ENCODE results near the gene ATP9A.
"Not testable (repeated sequence)": the region's sequence is repeated elsewhere in the genome, so short reads cannot be mapped to it uniquely, and the experiment has no call there.

ATP9A gene, protein sequence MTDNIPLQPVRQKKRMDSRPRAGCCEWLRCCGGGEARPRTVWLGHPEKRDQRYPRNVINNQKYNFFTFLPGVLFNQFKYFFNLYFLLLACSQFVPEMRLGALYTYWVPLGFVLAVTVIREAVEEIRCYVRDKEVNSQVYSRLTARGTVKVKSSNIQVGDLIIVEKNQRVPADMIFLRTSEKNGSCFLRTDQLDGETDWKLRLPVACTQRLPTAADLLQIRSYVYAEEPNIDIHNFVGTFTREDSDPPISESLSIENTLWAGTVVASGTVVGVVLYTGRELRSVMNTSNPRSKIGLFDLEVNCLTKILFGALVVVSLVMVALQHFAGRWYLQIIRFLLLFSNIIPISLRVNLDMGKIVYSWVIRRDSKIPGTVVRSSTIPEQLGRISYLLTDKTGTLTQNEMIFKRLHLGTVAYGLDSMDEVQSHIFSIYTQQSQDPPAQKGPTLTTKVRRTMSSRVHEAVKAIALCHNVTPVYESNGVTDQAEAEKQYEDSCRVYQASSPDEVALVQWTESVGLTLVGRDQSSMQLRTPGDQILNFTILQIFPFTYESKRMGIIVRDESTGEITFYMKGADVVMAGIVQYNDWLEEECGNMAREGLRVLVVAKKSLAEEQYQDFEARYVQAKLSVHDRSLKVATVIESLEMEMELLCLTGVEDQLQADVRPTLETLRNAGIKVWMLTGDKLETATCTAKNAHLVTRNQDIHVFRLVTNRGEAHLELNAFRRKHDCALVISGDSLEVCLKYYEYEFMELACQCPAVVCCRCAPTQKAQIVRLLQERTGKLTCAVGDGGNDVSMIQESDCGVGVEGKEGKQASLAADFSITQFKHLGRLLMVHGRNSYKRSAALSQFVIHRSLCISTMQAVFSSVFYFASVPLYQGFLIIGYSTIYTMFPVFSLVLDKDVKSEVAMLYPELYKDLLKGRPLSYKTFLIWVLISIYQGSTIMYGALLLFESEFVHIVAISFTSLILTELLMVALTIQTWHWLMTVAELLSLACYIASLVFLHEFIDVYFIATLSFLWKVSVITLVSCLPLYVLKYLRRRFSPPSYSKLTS

DNA sequence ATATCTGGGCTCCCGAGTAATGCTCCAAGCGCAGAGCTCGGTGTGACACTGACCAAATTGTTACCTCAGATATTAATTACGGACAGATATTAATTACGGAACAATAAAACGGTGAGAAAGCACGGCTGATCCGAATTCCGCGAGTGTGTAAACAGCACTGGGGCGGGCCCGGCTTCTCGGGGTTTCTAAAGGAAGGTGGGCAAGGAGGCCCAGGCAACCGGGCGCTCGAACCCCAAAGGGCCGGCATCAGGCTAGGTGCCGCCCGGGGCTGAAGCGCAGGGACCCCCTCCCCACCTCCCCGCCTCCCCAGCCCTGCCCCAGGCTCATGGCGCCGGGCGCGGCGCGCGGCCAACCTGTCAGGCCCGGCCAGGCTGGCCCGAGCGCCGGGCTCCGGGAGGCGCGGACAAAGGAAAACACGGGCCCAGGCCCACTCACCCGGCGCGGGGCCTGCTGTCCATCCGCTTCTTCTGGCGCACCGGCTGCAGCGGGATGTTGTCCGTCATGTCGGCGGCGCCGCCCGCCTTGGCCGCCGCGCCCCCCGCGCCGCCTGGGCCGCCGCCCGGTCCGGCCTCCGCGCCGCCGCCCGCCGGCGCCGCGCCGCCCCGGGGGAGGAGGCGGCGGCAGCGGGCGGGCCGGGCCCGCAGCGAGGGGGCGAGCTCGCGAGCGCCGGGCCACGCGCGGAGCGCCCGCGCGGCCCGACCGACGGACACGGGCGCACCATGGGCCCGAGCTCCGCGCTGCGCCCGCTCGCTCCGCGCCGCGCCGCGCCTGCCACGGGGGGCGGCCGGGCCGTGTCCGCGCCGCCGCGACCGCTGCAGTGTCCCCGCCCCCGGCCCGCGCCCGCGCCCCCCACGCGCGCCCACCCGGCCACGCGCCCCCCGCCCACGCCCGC lies at the start of gene ATP9A:
TSS of gene ATP9A (minus strand) at position 524 of the 892 bp plus-strand sequence. CDS start at position 503, 21 bp downstream.
- DNase-seq (ENCODE audit: low spot score) = peak; percentile 70

DNA sequence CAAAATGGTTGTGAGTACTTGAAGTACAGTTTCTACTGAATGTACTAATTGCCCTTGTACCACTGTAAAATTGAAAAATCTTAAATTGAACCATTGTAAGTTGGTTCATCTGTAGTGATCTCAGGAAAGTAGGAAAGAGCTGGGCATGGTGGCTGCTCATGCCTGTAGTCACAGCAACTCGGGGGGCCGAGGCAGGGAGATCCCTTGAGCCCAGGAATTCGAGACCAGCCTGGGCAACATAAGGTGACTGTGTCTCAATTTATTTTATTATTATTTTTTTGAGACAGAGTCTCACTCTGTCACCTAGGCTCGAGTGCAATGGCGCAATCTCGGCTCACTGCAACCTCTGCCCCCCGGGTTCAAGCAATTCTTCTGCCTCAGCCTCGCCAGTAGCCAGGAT lies 48.7 kb upstream of the ATP9A start:
- not testable (repeated sequence) for DNase-seq (ENCODE audit: low spot score)

DNA sequence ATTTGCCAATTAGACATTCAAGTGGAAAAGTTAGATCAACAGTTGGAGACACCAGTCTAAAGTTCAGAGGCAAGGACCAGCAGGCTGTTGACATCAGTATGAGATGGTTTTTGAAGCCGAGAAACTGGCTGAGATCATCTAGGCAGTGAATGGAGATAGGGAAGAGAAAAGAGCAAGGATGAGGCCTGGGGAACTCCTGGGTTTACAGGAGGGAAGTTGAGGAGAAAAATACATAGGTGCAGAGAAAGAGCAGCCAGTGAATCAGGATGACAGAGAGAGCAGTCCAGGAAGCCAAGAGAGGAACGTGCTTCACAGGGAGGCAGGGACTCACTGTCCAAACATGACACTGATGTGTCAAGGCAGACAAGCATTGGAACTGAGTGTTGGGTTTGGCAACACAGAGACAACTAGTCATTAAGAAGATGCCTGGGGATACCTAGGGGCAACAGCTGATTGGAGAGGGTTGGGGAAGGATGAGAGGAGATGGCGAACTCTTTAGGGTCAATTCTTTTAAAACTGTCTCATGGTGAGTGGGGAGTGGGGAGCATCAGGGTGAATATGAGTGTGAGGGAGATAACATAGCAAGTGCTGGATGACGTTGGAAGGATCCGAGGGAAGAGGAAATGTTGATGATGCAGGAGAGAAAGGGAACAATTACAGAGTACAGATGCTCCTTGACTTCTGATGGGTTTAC lies 47.3 kb upstream of the ATP9A start:
- no peak for DNase-seq (ENCODE audit: low spot score)

DNA sequence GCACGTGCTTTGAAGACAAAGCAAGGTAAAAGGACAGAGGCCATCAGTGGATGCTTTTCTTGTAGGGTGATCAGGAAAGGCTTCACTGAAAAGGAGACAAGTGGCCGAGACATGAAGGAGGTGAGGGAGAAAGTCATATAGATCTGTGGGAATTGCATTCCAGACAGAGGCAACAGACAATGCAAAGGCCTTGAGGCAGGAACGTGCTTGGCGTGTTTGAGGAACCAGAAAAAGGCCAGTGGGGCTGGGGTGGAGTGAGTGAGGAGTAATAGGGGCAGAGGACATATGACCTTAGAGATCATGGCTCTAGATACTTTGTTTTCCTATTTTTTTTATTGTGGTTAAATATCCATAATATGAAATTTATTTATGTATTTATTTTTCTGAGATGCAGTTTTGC lies 44.7 kb upstream of the ATP9A start:
- DNase-seq (ENCODE audit: low spot score) = no peak

DNA sequence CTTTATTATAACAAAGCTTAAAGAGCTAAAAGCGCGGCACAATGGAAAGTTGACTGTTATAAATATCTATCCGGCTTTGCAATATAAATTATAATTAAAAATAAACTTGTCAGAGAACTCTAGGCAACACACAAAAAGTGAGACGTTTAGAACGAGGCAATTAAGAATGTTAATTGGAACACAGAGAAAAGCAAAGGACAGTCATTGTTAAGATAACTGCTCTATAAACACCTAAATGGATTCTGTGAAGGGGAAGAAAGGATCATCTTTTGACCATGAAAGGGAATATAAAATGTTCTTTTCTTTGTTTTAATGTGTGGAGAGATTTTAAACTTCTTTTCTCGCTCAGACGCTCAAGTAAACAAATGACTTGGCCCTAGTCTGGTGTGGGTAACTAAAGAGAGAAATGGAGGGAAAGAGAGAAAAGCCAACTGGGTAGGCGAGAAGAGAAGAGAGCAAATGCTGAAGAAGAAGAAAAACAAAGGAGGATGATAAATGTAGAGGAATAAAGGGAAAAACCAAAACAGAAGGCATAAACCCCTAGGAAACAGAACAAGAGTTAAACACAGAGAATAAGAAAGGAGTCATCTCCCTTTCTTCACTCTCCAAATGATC lies 43.4 kb upstream of the ATP9A start:
- DNase-seq (ENCODE audit: low spot score) = no peak

DNA sequence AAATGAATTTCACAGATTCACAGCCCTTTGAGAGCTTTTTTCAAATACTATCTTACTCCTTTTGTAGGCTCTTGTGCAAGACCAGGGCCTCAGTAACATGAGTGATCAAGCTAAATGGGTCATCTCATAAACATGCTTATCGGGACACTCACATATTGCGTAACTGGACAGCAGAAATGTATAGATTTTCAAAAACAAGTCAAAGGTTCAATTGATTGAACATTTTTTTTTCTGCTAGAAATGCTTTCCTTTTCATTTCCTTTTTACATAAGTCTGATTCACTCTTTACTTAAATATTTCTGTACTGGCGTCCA lies 42.8 kb upstream of the ATP9A start:
- DNase-seq (ENCODE audit: low spot score) = no peak

DNA sequence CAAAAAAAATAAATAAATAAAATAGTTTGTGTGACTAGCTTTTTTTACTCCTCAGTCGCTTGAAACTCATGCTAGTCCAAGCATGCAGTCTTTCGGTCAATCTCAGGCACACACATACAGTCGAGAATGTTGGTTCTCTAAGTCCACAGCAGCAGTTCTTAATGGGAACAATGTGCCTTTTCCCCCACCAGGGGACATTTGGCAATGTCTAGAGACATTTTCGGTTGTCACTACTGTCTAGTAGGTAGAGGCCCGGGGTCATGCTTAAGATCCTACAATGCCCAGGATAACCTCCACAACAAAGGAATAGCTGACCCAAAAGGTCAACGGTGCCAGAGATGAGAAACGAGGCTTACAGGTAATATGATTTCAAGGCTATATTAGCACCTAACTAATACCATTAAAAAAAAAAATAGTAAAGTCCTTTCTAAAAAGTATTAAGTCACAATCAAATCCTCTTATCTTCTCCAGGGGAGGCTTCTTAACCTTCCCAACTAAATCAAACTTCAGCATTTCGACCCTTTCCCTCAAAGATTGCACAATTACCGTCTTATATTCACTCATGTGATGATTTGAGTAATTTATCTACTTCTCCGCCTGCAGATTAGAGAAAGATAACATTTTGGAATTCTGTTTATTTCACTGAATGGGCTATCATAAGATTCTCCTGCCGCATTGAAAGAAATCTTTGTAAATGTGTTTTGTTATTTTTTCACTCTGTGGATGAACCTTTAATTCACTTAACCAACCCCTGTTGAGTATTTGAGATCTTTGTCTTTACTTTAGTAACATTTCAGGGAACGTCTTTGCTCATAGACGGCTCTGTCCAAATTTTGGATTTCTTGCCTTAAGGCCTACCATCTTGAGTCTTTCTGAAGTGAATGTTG lies 42.2 kb upstream of the ATP9A start:
- DNase-seq (ENCODE audit: low spot score) = no peak

DNA sequence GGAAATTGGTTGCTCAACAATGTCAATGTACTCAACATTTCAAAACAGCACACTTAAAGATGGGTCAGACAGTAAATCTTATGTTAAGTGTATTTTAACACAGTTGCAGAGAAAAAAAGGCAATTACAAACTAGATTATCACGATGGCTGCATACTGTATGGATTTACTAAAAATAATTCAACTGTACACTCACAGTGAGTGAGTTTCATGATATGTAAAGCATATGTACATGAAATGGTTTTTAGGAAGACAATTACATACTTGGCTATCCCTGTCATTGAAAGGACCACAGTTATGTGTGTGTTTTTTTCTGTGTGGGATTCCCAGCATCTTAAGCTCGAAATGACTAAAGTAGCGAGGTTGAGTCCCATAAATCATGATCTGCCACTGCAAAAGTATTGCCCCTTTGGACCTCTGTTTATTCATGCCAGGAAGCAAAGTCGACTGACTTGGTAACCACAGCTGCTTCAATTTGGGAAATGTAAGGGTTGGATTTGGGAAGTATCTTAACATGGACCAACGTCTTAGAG lies 39.6 kb upstream of the ATP9A start:
- DNase-seq (ENCODE audit: low spot score) = no peak

DNA sequence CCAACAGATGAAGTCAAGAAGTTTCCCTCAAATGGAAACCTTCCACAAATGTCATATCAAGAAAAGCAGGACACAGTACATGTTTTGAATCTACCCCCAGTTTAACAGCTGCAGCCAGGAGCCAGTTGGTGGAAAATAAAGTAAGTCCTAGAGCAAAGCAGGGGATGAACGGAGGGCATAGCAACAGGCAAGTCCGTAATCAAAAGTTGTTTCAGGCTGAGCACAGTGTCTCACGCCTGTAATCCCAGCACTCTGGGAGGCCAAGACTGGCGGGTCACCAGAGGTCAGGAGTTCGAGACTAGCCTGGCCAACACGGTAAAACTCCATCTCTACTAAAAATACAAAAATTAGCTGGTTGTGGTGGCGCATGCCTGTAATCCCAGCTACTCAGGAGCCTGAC lies 36.6 kb upstream of the ATP9A start:
- no peak for DNase-seq (ENCODE audit: low spot score)

DNA sequence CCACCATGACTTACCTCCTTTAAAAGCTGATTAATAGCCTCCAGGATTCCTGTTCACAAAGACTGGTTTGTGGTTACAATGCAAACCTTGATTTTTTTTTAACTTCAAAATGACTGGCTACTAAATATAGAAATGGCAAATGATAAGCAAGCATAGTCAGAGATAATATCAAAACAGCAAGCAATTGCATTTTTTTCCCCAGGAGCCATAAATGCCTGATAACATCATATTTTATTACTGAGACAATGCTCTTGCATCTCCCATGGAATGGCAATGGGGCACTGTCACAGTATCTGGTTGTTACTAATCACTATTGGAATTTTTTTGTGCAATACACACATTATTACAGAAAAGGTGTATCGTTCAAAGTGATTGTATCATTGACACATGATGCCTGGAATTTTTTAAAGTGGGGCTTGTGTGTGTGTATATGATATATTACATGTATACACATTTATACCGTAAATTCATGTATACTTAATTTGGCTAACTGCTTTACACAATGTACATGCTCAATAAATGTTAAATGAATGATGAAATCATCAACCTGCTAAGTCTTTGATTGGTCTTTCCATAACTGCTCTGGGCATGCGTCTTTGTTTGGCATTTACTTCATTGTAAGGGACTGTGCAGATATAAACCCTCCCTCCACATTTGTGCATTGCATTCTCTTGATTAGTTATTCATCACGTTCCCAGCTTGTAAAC lies 35.1 kb upstream of the ATP9A start:
- no peak for DNase-seq (ENCODE audit: low spot score)

DNA sequence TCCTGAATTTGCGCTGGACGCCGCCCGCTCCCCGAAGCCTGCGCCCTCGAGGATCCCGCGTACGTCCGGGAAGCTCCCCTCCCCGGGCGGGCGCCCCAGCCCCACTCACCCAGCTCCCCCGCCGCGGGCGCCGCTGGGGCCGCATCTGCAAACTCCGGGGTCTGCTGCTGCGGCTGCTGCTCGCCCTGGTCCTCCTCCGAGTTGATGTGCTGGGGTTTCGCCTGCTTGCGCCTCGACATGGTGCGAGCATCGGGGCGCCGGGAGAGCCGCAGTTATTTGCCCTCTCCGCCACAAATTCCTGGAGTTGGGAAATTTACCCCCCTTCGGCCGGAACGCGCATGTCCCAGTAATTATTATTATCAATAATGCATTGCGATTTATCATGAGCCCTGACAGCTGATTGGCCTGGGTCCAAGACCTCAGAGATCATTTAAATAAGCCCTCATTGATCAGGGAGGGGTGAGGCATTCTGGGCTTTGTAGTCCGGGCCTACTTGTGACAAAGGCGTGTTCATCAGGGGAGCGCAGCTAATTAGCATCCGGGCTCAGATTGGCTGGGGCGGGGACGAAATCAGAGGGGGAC lies 34.1 kb upstream of the ATP9A start, which contains the start of gene SALL4:
TSS of gene SALL4 (minus strand) at position 352 of the 582 bp plus-strand sequence. CDS start at position 239, 113 bp downstream.
- DNase-seq (ENCODE audit: low spot score) = peak; percentile 16

DNA sequence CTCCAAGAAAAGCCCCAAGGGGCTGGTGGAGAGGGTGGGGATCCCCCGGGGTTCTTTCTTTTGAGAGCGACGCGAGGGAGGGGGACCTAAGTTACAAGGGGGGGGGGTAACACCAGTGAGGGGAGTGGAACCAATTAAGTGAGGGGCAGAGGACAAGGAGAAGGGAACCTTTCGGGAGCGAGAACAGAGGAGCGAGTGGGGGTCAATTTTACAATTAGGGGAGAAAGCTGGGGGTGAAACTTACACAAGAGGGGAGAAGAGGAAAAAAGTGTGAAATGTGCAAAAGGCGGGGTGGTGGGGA lies 33.6 kb upstream of the ATP9A start:
- peak; percentile 18 for DNase-seq (ENCODE audit: low spot score)

DNA sequence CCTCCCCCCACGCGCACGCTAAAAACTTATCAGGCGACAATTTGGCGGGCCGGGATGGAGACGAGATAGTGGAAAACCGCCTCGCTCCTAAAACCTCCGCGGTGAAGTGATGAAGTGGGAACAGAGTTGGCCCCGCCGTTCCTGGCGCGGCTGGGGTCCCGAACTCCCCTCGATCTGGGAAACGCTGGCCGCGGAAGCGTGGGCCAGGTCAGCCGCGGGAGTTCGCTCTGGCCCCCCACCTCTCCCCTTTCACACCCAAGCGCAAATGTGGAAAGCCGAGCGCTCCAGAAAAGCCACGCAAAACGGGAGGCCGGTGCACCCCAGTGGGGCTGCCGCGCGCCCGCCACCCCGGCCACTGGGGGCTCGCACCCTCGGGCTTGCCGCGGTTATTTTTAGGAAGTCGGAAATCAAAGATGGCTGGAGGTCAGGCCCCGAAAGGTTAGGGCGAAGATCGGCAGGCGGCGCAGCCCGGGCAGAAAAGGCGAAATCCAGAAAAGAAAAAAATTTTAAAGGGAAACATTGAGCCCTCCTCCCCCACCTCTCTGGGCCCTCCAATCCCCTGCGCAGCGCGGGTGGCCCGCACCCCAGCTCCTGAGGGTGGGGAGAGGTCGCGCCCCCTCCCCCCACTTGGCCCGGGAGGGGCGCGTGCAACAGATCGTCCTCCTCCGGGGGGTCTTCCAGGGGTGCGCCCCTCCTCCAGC lies 33.1 kb upstream of the ATP9A start:
- peak; percentile 45 for DNase-seq (ENCODE audit: low spot score)

DNA sequence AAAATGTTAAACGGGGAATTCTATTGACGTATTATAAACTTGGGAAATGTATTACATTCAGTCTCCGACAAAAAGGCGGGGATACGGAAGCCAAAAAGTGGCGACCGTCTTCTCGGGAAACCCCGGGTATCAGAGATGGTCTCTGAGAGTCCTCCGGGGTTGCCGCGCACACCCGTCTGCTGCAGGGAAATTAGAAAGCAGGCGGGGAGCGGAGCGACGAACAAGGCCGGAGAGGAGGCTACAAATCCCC lies 32.6 kb upstream of the ATP9A start:
- peak; percentile 40 for DNase-seq (ENCODE audit: low spot score)

DNA sequence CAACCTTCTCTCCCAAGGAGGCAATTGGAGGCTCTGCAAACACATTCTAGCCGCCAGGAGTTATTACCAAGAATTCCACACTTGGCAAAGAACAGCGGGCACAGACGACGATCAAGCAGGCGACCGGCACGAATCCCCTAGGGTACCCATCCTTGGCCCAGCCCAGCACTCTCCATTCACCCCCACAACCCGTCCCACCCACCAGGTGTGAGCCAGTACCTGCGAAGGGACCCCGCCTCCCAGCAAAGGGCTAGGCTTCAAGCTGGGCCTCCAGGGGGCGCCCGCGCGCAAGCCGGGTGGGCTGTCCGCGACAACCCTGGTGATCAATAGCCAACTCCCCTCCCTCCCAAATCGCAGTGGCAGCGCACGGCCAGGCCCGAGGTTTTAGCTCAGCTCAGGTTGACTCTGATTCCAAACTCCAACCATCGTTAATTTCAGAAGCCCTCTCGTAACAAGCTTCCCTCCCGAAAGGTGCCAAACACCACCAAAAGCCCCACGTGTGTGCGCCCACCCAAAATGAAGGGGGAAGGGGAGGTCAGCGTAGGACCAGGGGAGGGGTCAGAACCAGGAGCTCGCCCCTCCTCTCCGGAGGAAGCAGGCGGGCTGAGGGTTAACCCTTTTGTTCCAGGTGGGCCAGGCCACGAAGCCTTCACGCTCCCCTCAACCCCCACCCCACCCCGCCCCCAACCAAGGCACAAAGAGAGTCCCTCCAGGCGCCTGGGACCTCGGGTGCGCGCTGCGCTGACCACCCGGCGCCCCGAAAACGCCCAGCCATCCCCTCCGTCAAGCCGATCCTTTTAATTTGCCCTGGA lies 32.1 kb upstream of the ATP9A start:
- peak; percentile 75 for DNase-seq (ENCODE audit: low spot score)

DNA sequence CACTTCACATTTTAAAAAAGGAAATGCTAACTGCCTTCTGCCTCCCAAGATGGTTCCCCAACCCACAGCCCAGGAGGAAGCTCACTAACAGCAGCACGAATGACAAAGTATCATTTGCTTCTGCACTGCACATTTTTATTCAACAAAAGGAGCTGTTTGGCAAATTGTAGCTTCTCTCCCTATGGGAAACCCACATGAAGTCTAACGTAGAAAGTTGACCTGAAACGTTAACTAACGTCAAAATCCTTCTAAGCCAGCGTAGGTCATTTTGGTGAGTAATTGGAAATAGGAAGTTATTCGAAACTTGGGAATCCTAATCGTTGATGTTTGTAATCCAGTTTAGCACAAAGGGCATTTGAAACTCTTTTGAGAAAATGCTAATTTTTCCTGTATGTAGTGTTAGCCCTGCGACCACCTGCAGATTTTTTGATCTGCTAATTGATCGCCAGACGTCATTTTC lies 31.2 kb upstream of the ATP9A start:
- no peak for DNase-seq (ENCODE audit: low spot score)

DNA sequence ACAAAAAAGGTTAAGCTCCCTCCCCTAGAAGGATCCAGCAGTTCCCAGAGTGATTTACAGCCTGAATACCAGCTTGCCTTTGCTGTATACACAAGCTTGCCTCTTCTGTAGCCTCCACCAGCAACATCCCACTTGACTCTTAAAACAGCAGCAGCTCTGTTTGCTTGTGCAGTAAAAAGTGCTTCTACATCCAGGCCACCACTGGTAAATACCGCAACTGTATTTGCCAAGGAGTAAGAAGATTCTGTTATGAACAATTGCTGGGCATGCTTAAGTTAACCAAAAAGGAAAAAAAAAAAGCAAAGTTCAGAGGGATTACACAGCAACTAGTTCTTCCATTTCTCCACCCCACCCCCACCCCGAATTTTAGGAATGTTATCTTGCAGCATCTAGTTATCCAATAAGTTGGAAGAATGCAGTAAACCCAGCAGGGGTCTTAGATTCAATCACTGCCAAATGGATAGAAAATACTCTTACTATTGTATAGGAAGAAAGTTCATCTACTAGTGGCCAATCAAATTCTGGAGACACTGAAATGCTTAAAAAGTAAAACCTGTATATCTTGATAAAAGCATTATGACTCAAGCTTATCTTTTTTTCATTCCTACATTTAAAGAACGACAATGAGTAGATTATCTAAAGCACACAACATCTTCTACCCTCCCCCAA lies 29.3 kb upstream of the ATP9A start:
- DNase-seq (ENCODE audit: low spot score) = no peak
